Stimulated activated CD4-positive, alpha-beta T cell treated with anti-CD3 and anti-CD28 coated beads, Interleukin-1b, Interleukin-23, amount 100 ng/mL, for 4 hours (primary cell): ENCODE results near the gene LMO3.
"Not testable (repeated sequence)": the region's sequence is repeated elsewhere in the genome, so short reads cannot be mapped to it uniquely, and the experiment has no call there.

Experiments
- DNase-seq, 2 donors: peaks; one replicate each; pipeline ENCODE4 v3.0.0-alpha.2; 2020; ENCODE audit warnings: low read depth in 2 of 2

The LMO3 gene

GRCh38 chr12:16545836-16546235, 60.1 kb downstream of the LMO3 start:
- no peak for DNase-seq

GRCh38 chr12:16542586-16542985, 63.4 kb downstream of the LMO3 start:
- no peak for DNase-seq

- DNase-seq = not testable (repeated sequence)
These were observed 68.3 kb downstream of the LMO3 start for GRCh38 chr12:16537652-16538051.

GRCh38 chr12:16531621-16532020, 74.3 kb downstream of the LMO3 start:
- no peak for DNase-seq

- DNase-seq = no peak
These were observed 75.6 kb downstream of the LMO3 start for GRCh38 chr12:16530268-16530850.

- DNase-seq = no peak
These were observed 79.3 kb downstream of the LMO3 start for GRCh38 chr12:16526693-16527092.

- DNase-seq = no peak
These were observed 81.6 kb downstream of the LMO3 start for GRCh38 chr12:16524378-16524777.

- no peak for DNase-seq
These were observed 82.0 kb downstream of the LMO3 start for GRCh38 chr12:16523951-16524331.

- DNase-seq = no peak
These were observed 82.5 kb downstream of the LMO3 start for GRCh38 chr12:16523284-16523950.

- DNase-seq = no peak
These were observed 85.6 kb downstream of the LMO3 start for GRCh38 chr12:16520328-16520727.

GRCh38 chr12:16515666-16516065, 90.3 kb downstream of the LMO3 start:
- no peak for DNase-seq

- no peak for DNase-seq
These were observed 92.7 kb downstream of the LMO3 start for GRCh38 chr12:16513231-16513630.

GRCh38 chr12:16509411-16509810, 96.6 kb downstream of the LMO3 start:
- DNase-seq = no peak

- no peak for DNase-seq
These were observed 99.6 kb downstream of the LMO3 start for GRCh38 chr12:16506394-16506793.

- DNase-seq = no peak
These were observed 101.8 kb downstream of the LMO3 start for GRCh38 chr12:16504200-16504599.

- DNase-seq = no peak
These were observed 106.4 kb downstream of the LMO3 start for GRCh38 chr12:16499611-16500010.
